GM18867 (cell line): Measurements from ENCODE around the gene RASL10A.
"Not testable (repeated sequence)": the region's sequence is repeated elsewhere in the genome, so short reads cannot be mapped to it uniquely, and the experiment has no call there.

Source experiments
- ATAC-seq: cut with Tn5 transposase; IDR thresholded peaks from one replicate; pipeline ENCODE4 v1.9.1; 2021; ENCODE audit warnings: mild to moderate bottlenecking, moderate library complexity; ENCODE audit not compliant: unreplicated experiment

The RASL10A gene

GRCh38 chr22:29315286-29316140, at the start of gene RASL10A:
Gene RASL10A, minus strand, starts transcription at chr22:29315697. Its CDS starts 451 bp downstream, at chr22:29315246.
- ATAC-seq, result no peak

GRCh38 chr22:29359469-29359868, 44.0 kb upstream of the RASL10A start:
- ATAC-seq, result no peak

GRCh38 chr22:29357193-29357890, 41.8 kb upstream of the RASL10A start:
- ATAC-seq, result not testable (repeated sequence)

- no peak for ATAC-seq
Observed at GRCh38 chr22:29353860-29354259, 38.4 kb upstream of the RASL10A start.

- no peak for ATAC-seq
Observed at GRCh38 chr22:29353286-29353685, 37.8 kb upstream of the RASL10A start.

- no peak for ATAC-seq
Observed at GRCh38 chr22:29352778-29353177, 37.3 kb upstream of the RASL10A start.

GRCh38 chr22:29351891-29352290, 36.4 kb upstream of the RASL10A start:
- no peak for ATAC-seq

- no peak for ATAC-seq
Observed at GRCh38 chr22:29351042-29351441, 35.5 kb upstream of the RASL10A start.

GRCh38 chr22:29348956-29349355, 33.5 kb upstream of the RASL10A start:
- ATAC-seq, result no peak

GRCh38 chr22:29348041-29348440, 32.5 kb upstream of the RASL10A start:
- no peak for ATAC-seq

GRCh38 chr22:29346659-29347058, 31.2 kb upstream of the RASL10A start:
- no peak for ATAC-seq

GRCh38 chr22:29345932-29346331, 30.4 kb upstream of the RASL10A start:
- no peak for ATAC-seq

GRCh38 chr22:29344889-29345288, 29.4 kb upstream of the RASL10A start:
- not testable (repeated sequence) for ATAC-seq

GRCh38 chr22:29344137-29344536, 28.6 kb upstream of the RASL10A start:
- no peak for ATAC-seq

- ATAC-seq, result no peak
Observed at GRCh38 chr22:29343313-29343805, 27.9 kb upstream of the RASL10A start.

- ATAC-seq, result no peak
Observed at GRCh38 chr22:29342577-29343312, 27.2 kb upstream of the RASL10A start.

- ATAC-seq, result no peak
Observed at GRCh38 chr22:29342177-29342576, 26.7 kb upstream of the RASL10A start.

GRCh38 chr22:29341849-29342127, 26.3 kb upstream of the RASL10A start:
- ATAC-seq, result no peak

- ATAC-seq, result no peak
Observed at GRCh38 chr22:29341056-29341848, 25.8 kb upstream of the RASL10A start.

GRCh38 chr22:29340566-29340965, 25.1 kb upstream of the RASL10A start:
- ATAC-seq, result no peak
